Measurements from ENCODE around the gene ABCB11.
"Not testable (repeated sequence)": the region's sequence is repeated elsewhere in the genome, so short reads cannot be mapped to it uniquely, and the experiment has no call there.

Gene ABCB11

DNA sequence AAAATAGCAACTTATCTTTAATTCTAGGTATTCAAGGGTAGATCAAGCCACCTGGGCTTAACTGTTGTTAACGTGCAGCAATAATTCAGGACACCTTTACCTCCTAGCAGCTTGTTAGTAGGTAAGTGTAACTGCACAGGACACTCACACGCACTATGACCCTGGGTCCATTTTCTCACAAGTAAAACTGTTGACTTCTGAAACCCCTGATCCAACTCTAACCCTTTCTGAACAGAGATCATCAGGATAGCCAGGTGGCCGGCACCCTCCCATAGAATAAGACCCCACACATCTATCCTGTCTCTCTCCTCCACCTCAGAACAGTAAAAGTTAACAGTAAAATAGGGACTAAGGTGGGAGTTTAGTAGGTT is 141.5 kb downstream of the ABCB11 start:
- no peak for DNase-seq (ENCODE audit: low spot score)

DNA sequence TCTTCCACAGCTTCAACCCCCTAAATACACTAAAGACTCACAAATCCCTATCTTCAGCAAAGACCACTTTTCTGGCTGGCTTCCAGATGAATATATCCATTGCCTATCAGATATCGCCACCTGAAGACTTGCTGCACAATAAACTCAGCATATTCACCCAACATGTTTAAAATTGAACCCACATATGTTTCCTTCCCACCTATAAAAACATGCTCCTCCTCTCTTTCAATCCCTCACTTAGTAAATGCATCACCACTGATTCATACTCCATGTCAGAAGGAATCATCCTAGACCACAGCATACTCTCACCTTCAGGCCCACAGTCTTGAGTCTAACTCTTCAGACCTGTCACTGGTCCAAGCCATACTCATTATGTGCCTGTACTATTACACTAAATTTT is 146.1 kb downstream of the ABCB11 start:
- DNase-seq (ENCODE audit: low spot score): no peak

DNA sequence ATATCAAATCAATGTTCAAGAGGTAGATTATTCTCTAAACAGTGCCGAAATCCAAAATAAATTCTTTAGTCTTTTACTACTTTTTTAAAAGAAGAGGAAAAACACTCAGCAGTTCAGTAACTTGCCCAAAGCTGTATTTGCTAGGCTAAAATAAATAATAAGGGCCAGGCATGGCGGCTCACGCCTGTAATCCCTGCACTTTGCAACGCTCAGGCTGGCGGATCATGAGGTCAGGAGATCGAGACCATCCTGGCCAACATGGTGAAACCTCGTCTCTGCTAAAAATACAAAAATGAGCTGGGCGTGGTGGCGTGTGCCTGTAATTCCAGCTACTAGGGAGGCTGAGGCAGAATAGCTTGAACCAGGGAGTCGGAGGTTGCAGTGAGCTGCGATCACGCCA is 149.0 kb downstream of the ABCB11 start:
- not testable (repeated sequence) for DNase-seq (ENCODE audit: low spot score)

- DNase-seq (ENCODE audit: low spot score): no peak
Observed at GRCh38 chr2:168874368-168875054, 156.6 kb downstream of the ABCB11 start.

DNA sequence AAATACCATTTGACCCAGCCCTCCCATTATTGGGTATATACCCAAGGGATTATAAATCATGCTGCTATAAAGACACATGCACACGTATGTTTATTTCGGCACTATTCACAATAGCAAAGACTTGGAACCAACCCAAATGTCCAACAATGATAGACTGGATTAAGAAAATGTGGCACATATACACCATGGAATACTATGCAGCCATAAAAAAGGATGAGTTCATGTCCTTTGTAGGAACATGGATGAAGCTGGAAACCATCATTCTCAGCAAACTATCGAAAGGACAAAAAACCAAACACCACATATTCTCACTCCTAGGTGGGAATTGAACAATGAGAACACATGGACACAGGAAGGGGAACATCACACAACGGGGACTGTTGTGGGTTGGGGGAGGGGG is 160.3 kb downstream of the ABCB11 start:
- DNase-seq (ENCODE audit: low spot score): not testable (repeated sequence)
